ENCODE data around the gene ARHGAP23.
A peak's percentile ranks its signal among the peaks of the same experiment; 100 is the strongest.
"Not testable (repeated sequence)": the region's sequence is repeated elsewhere in the genome, so short reads cannot be mapped to it uniquely, and the experiment has no call there.

ARHGAP23 gene

GRCh38 chr17:38491346-38492066 is 63.2 kb downstream of the ARHGAP23 start:
- not testable (repeated sequence) for DNase-seq

GRCh38 chr17:38492067-38493040 is 64.1 kb downstream of the ARHGAP23 start:
- DNase-seq, result peak; percentile 87

GRCh38 chr17:38494152-38494551 is 65.9 kb downstream of the ARHGAP23 start:
- not testable (repeated sequence) for DNase-seq

GRCh38 chr17:38497656-38498055 is 69.4 kb downstream of the ARHGAP23 start:
- DNase-seq, result not testable (repeated sequence)

- no peak for DNase-seq
Measured at GRCh38 chr17:38498353-38498752, 70.1 kb downstream of the ARHGAP23 start.

GRCh38 chr17:38499230-38499629 is 71.0 kb downstream of the ARHGAP23 start:
- DNase-seq, result not testable (repeated sequence)

- not testable (repeated sequence) for DNase-seq
Measured at GRCh38 chr17:38501718-38502117, 73.5 kb downstream of the ARHGAP23 start.

GRCh38 chr17:38503286-38503913 is 75.1 kb downstream of the ARHGAP23 start:
- DNase-seq, result not testable (repeated sequence)

- no peak for DNase-seq
Measured at GRCh38 chr17:38504216-38504615, 76.0 kb downstream of the ARHGAP23 start.

GRCh38 chr17:38507436-38507835 is 79.2 kb downstream of the ARHGAP23 start:
- DNase-seq, result no peak

- DNase-seq, result no peak
Measured at GRCh38 chr17:38507921-38508569, 79.8 kb downstream of the ARHGAP23 start.

- no peak for DNase-seq
Measured at GRCh38 chr17:38508570-38508950, 80.3 kb downstream of the ARHGAP23 start.

- peak; percentile 56 for DNase-seq
Measured at GRCh38 chr17:38508954-38509771, 80.9 kb downstream of the ARHGAP23 start.

GRCh38 chr17:38509772-38510420 is 81.6 kb downstream of the ARHGAP23 start:
- no peak for DNase-seq

GRCh38 chr17:38510421-38511149 is 82.3 kb downstream of the ARHGAP23 start:
- no peak for DNase-seq

- no peak for DNase-seq
Measured at GRCh38 chr17:38511150-38512108, 83.2 kb downstream of the ARHGAP23 start.

GRCh38 chr17:38512473-38513058 is 84.3 kb downstream of the ARHGAP23 start:
- no peak for DNase-seq

- DNase-seq, result not testable (repeated sequence)
Measured at GRCh38 chr17:38526526-38526925, 98.3 kb downstream of the ARHGAP23 start.

- not testable (repeated sequence) for DNase-seq
Measured at GRCh38 chr17:38528141-38528540, 99.9 kb downstream of the ARHGAP23 start.
